H1 (cell line): Measurements from ENCODE around the gene OXA1L. TPM values are rescaled to one million over a fixed set of nuclear protein-coding genes. Genes with fewer than 3 reads are reported as not detected.

Experiments used
- CTCF ChIA-PET: fragments of 300-600 bp; sonication (Branson Sonifier 250); formaldehyde crosslinking; loops from one replicate; lab custom pipeline; 2021; ENCODE audit not compliant: partially characterized antibody; lab: Charles Lee
- POLR2A ChIA-PET: fragments of 300-600 bp; sonication (Branson Sonifier 250); formaldehyde crosslinking; loops from one replicate; lab custom pipeline; 2021; ENCODE audit warnings: inconsistent platforms; ENCODE audit not compliant: partially characterized antibody; lab: Charles Lee
- DNase-seq, 2 experiments: peaks; one replicate each; pipeline versions ENCODE4 v3.0.0 to v3.0.0-alpha.2; 2010 to 2022; ENCODE audit warnings: low spot score in 2 of 2, low read depth in 1 of 2, mixed read lengths in 1 of 2
- FAIRE-seq: peaks from 2 replicates; lab custom pipeline; 2011; peaks lifted over from hg19 to GRCh38; lab: Jason Lieb, UNC
- H2AFZ ChIP-seq: 2 replicates; pipeline ENCODE4 v1.8.1; 2012; ENCODE audit warnings: low read length, inconsistent platforms
- H2AK5ac ChIP-seq: 2 replicates; pipeline ENCODE4 v1.6.1; 2013; ENCODE audit warnings: low read depth, low read length
- H2BK120ac ChIP-seq: replicated peaks from 2 replicates; pipeline ENCODE3; 2013; ENCODE audit warnings: low read depth, low read length, inconsistent platforms
- H2BK12ac ChIP-seq: 2 replicates; pipeline ENCODE4 v1.6.1; 2013; ENCODE audit warnings: low read depth, low read length
- H2BK15ac ChIP-seq: 2 replicates; pipeline ENCODE4 v1.6.1; 2013; ENCODE audit warnings: low read length
- H2BK20ac ChIP-seq: 2 replicates; pipeline ENCODE4 v1.6.1; 2013; ENCODE audit warnings: low read length
- H2BK5ac ChIP-seq: 2 replicates; pipeline ENCODE4 v1.6.1; 2013; ENCODE audit warnings: low read depth, low read length
- H3K14ac ChIP-seq: 2 replicates; pipeline ENCODE4 v1.6.1; 2013; ENCODE audit warnings: inconsistent platforms; ENCODE audit not compliant: insufficient read length
- H3K18ac ChIP-seq: 2 replicates; pipeline ENCODE4 v1.6.1; 2013; ENCODE audit warnings: low read length; ENCODE audit errors: extremely low read depth
- H3K23ac ChIP-seq: 2 replicates; pipeline ENCODE4 v1.6.1; 2013; ENCODE audit warnings: inconsistent platforms; ENCODE audit not compliant: insufficient read length
- H3K23me2 ChIP-seq: 2 replicates; pipeline ENCODE4 v1.6.1; 2013; ENCODE audit warnings: low read depth, low read length
- H3K27ac ChIP-seq: 2 replicates; pipeline ENCODE4 v1.6.1; 2011; ENCODE audit warnings: low read depth, low read length, inconsistent platforms
- H3K27me3 ChIP-seq, 4 experiments: replicated peaks in 1 of 4; 1 replicate in 1 of 4; 2 replicates in 3 of 4; pipeline versions ENCODE4 v1.6.1 to v1.8.1; 2011 to 2013; ENCODE audit warnings: low read length in 3 of 4, mild to moderate bottlenecking in 3 of 4, inconsistent platforms in 2 of 4, mixed read lengths in 2 of 4, moderate library complexity in 1 of 4; ENCODE audit not compliant: control insufficient read depth in 3 of 4, insufficient read depth in 3 of 4; ENCODE audit errors: extremely low read depth in 1 of 4
- H3K36me3 ChIP-seq, 4 experiments: 2 replicates each; pipeline versions ENCODE4 v1.6.1 to v1.8.1; 2011 to 2013; ENCODE audit warnings: mild to moderate bottlenecking in 4 of 4, low read length in 3 of 4, moderate library complexity in 2 of 4, control low read depth in 1 of 4, inconsistent platforms in 1 of 4; ENCODE audit not compliant: insufficient read depth in 4 of 4, control insufficient read depth in 2 of 4
- H3K4ac ChIP-seq: replicated peaks from 2 replicates; pipeline ENCODE3; 2013; ENCODE audit warnings: low read length, low read depth, mixed read lengths, inconsistent platforms; ENCODE audit not compliant: insufficient read length
- H3K4me1 ChIP-seq, 4 experiments: replicated peaks in 1 of 4; 1 replicate in 1 of 4; 2 replicates in 3 of 4; pipeline versions ENCODE4 v1.6.1 to v1.8.1; 2011 to 2013; ENCODE audit warnings: low read length in 3 of 4, inconsistent platforms in 2 of 4, mixed read lengths in 1 of 4; ENCODE audit not compliant: insufficient read depth in 4 of 4, control insufficient read depth in 3 of 4
- H3K4me2 ChIP-seq, 2 experiments: 2 replicates each; pipeline versions ENCODE4 v1.6.1 to v1.8.1; 2011 to 2013; ENCODE audit warnings: low read depth in 2 of 2, low read length in 2 of 2, control low read depth in 1 of 2, inconsistent platforms in 1 of 2, mild to moderate bottlenecking in 1 of 2; ENCODE audit not compliant: insufficient read depth in 1 of 2
- H3K4me3 ChIP-seq, 4 experiments: fragments of 200-600, 300-600 bp in 1 of 4; sonication (generic), shearing (Covaris generic), sonication (Bioruptor Twin) in 1 of 4; 2 replicates each; pipeline versions ENCODE4 v1.5.1 to v1.8.1; 2011 to 2016; ENCODE audit warnings: low read length in 4 of 4, low read depth in 3 of 4, control low read depth in 2 of 4, inconsistent platforms in 2 of 4, mild to moderate bottlenecking in 2 of 4, mixed read lengths in 1 of 4, moderate library complexity in 1 of 4; ENCODE audit not compliant: insufficient read depth in 2 of 4; ENCODE audit errors: extremely low read depth in 1 of 4
- H3K56ac ChIP-seq: replicated peaks from 2 replicates; pipeline ENCODE3; 2013; ENCODE audit warnings: low read depth, mild to moderate bottlenecking, mixed read lengths, low read length, inconsistent platforms; ENCODE audit not compliant: insufficient read length
- H3K79me1 ChIP-seq: 2 replicates; pipeline ENCODE4 v1.6.1; 2013; ENCODE audit warnings: low read depth, low read length, control low read depth
- H3K79me2 ChIP-seq, 2 experiments: 2 replicates each; pipeline versions ENCODE4 v1.6.1 to v1.8.1; 2012 to 2013; ENCODE audit warnings: low read length in 2 of 2, mild to moderate bottlenecking in 2 of 2, inconsistent platforms in 1 of 2; ENCODE audit not compliant: insufficient read depth in 2 of 2, control insufficient read depth in 1 of 2
- H3K9ac ChIP-seq, 4 experiments: replicated peaks in 1 of 4; 1 replicate in 1 of 4; 2 replicates in 3 of 4; pipeline versions ENCODE4 v1.6.1 to v1.8.1; 2011 to 2013; ENCODE audit warnings: low read depth in 3 of 4, low read length in 3 of 4, control low read depth in 2 of 4, mild to moderate bottlenecking in 2 of 4, moderate library complexity in 2 of 4, inconsistent platforms in 1 of 4; ENCODE audit errors: extremely low read depth in 1 of 4
- H3K9me3 ChIP-seq, 2 experiments: 2 replicates each; pipeline versions ENCODE4 v1.6.1 to v1.8.1; 2012 to 2013; ENCODE audit warnings: mild to moderate bottlenecking in 2 of 2, moderate library complexity in 2 of 2, control low read depth in 1 of 2, inconsistent platforms in 1 of 2, low read depth in 1 of 2, low read length in 1 of 2, mixed read lengths in 1 of 2; ENCODE audit not compliant: insufficient read depth in 2 of 2
- H4K20me1 ChIP-seq, 2 experiments: replicated peaks in 1 of 2; 2 replicates each; pipeline versions ENCODE3 to v1.8.1; 2011 to 2013; ENCODE audit warnings: inconsistent platforms in 2 of 2, low read length in 2 of 2, mild to moderate bottlenecking in 1 of 2; ENCODE audit not compliant: insufficient read depth in 2 of 2, control insufficient read depth in 1 of 2
- H4K5ac ChIP-seq: 2 replicates; pipeline ENCODE4 v1.6.1; 2013; ENCODE audit warnings: low read length, low read depth, mixed read lengths, inconsistent platforms; ENCODE audit not compliant: insufficient read length
- H4K8ac ChIP-seq: 2 replicates; pipeline ENCODE4 v1.8.0; 2013; ENCODE audit warnings: mild to moderate bottlenecking, moderate library complexity, low read length, inconsistent platforms; ENCODE audit not compliant: insufficient read depth; ENCODE audit errors: extremely low read depth
- H4K91ac ChIP-seq: replicated peaks from 2 replicates; pipeline ENCODE3; 2013; ENCODE audit warnings: low read length, mixed read lengths, inconsistent platforms; ENCODE audit not compliant: insufficient read length
- BACH1 ChIP-seq: IDR thresholded peaks from 2 replicates; pipeline ENCODE4 v1.6.1; 2012; ENCODE audit warnings: low read length, improper control_type of control experiment
- CHD2 ChIP-seq: IDR thresholded peaks from 2 replicates; pipeline ENCODE4 v1.6.1; 2012; ENCODE audit warnings: low read length, improper control_type of control experiment
- WGBS, 2 experiments: shearing (Covaris generic) in 1 of 2; methylation state at CpG; one replicate each; pipeline versions ENCODE4 v1.1.6 to v1.1.7; 2013 to 2015; ENCODE audit warnings: low lambda C conversion rate in 2 of 2, mixed read lengths in 2 of 2, inconsistent platforms in 1 of 2, low coverage in 1 of 2, missing lambda C conversion rate in 1 of 2; ENCODE audit not compliant: insufficient replicate concordance in 2 of 2, insufficient coverage in 1 of 2, insufficient read length in 1 of 2; ENCODE audit errors: extremely low coverage in 1 of 2, missing lambda C conversion rate in 1 of 2; 5-methylcytosine and 5-hydroxymethylcytosine counted together
- polyA plus RNA-seq, 7 experiments: library from polyadenylated mRNA; depleted of rRNA in 3 of 7; stranded (reverse) in 5 of 7; unstranded in 2 of 7; fragments of >200 nt in 5 of 7; fragments of 200-250 nt in 2 of 7; gene quantifications; 1 replicate in 5 of 7; 2 replicates in 1 of 7; 4 replicates in 1 of 7; pipeline versions ENCODE4 v1.2.1 to v1.2.3, GENCODE V29; 2011 to 2013; ENCODE audit warnings: missing spikeins in 2 of 7, mixed read lengths in 2 of 7
- total RNA-seq: library from RNA; stranded (reverse); fragmentation: NEBNext Ultra II Directional; extraction: Animal tissue kit (Norgen Biotek cat#: 25700); gene quantifications from 2 replicates; pipeline ENCODE4 v1.2.1, GENCODE V29; 2021
- TF ChIP-seq, protein P1 (sequence below): IDR thresholded peaks from 2 replicates; pipeline ENCODE4 v1.6.1; 2011; ENCODE audit warnings: low read depth, mild to moderate bottlenecking, low read length; ENCODE audit not compliant: insufficient read depth

Gene OXA1L
- total and polyA plus RNA-seq, 2 of the 8 experiments (the other 6 are each of a cell fraction or from before 2014, with no cell fraction given) = 125 to 199 TPM

DNA sequence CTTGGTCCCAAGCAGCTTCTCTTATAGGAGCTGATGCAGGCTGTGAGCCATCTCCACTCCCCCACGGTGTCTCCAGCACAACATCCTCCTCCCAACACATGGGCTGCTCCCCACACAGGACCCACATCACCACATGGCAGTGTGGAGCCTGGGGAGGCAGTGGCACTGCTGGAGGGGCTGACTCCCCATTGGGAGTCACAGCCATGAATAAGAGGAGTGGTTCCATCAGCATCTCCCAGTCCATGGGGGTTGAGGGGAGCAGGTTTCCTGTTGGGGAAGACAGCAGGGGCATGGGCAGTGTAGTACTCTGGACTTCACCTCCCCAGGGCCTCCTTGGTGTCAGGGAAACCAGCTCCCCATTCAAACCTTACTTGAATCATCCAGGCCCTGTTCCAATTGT is 40.5 kb upstream of the OXA1L start:
- 100% methylated on average over 1 of the region's 1 CpG; no CpG with 5 or more reads in 1 of the 2 experiments for WGBS, 2 experiments

More for the DNA sequence above, 40.5 kb upstream of the OXA1L start:
- no peak overlapping the region for H2BK5ac ChIP-seq
- no peak overlapping the region for H3K4me2 ChIP-seq
- no peak overlapping the region for H2AFZ ChIP-seq
- ChIA-PET POLR2A (interaction anchor here (0.6 kb wide), 1 partner anchor 70 kb away, joined by 3 read pairs; no protein-coding TSS in a partner anchor), CTCF (interaction anchor here (0.9 to 1.4 kb wide), 5 partner anchors 34 to 156 kb away, joined by 3 to 4 read pairs (median 3); no protein-coding TSS in a partner anchor)
- H2BK20ac ChIP-seq = no peak overlapping the region
- peak in 1 of 2 experiments; percentile 36 for DNase-seq
- H3K4me1 ChIP-seq = no peaks in the 10 kb centered on the region
- no peak overlapping the region for H3K9ac ChIP-seq
- no peak overlapping the region for H4K8ac ChIP-seq
- H4K91ac ChIP-seq = no peak overlapping the region
- no peaks in the 10 kb centered on the region for H3K79me2 ChIP-seq
- no peak for FAIRE-seq
- H2BK12ac ChIP-seq = no peak overlapping the region
- H2BK120ac ChIP-seq = no peak overlapping the region
- H3K36me3 ChIP-seq = no peaks in the 10 kb centered on the region
- H3K18ac ChIP-seq = no peak overlapping the region
- H3K14ac ChIP-seq = no peak overlapping the region
- no peak overlapping the region for H3K4me3 ChIP-seq
- H3K79me1 ChIP-seq = no peaks in the 10 kb centered on the region
- H3K23ac ChIP-seq = no peak overlapping the region
- no peaks in the 10 kb centered on the region for H3K23me2 ChIP-seq
- no peak for TF ChIP-seq CHD2
- TF ChIP-seq BACH1 = no peak
- TF ChIP-seq, protein P1, sequence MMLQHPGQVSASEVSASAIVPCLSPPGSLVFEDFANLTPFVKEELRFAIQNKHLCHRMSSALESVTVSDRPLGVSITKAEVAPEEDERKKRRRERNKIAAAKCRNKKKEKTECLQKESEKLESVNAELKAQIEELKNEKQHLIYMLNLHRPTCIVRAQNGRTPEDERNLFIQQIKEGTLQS = no peak
- no peaks in the 10 kb centered on the region for H4K20me1 ChIP-seq
- H2AK5ac ChIP-seq = no peak overlapping the region
- no peak overlapping the region for H3K56ac ChIP-seq
- H4K5ac ChIP-seq = no peak overlapping the region
- H3K27ac ChIP-seq = no peak overlapping the region
- no peaks in the 10 kb centered on the region for H3K27me3 ChIP-seq
- no peak overlapping the region for H3K4ac ChIP-seq
- 0 out of 2 replicates have a peak overlapping the region, but pooled peaks have one; percentile 21 for H2BK15ac ChIP-seq
- H3K9me3 ChIP-seq = 0 out of 4 replicates have a peak, but pooled peaks cover 0 to 4% of the 10 kb centered on the region in 2 experiments
